ENCODE data around the gene OLFM2. TPM values are rescaled to one million over a fixed set of nuclear protein-coding genes. Genes with fewer than 3 reads are reported as not detected.

The OLFM2 gene
- total and polyA plus RNA-seq, 9 of the 15 experiments (the other 6 are each of a cell fraction or from before 2014, with no cell fraction given) = 0.10 to 0.33 (median 0.23) TPM; not detected in 4

GRCh38 chr19:9819596-9819909 lies 116.8 kb downstream of the OLFM2 start (continued):
- TF ChIP-seq NRF1 (conservative IDR thresholded peaks at IDR 0.05 in 1 of 2, IDR thresholded peaks at IDR 0.05 in 1 of 2) = no peak
- TF ChIP-seq CBX3 (IDR thresholded peaks at IDR 0.05; ENCODE audit: borderline replicate concordance in 1 of 2, low read length in 2 of 2) = peak in 1 of 2 experiments; percentile 42; a peak in 1 of 3 replicates
- no peak for TF ChIP-seq CBFA2T2 (conservative IDR thresholded peaks at IDR 0.05)
- TF ChIP-seq RBM15 (IDR thresholded peaks at IDR 0.05; ENCODE audit: insufficient read depth, low read length) = no peak
- TF ChIP-seq KLF10 (CRISPR knock-in tag; IDR thresholded peaks at IDR 0.05) = no peak
- TF ChIP-seq CREBBP (IDR thresholded peaks at IDR 0.05; ENCODE audit: low read depth, low read length) = no peak
- no peak for TF ChIP-seq SREBF1 (IDR thresholded peaks at IDR 0.05; ENCODE audit: borderline replicate concordance, low read depth, low read length)
- TF ChIP-seq SIX5 (IDR thresholded peaks at IDR 0.05; ENCODE audit: borderline replicate concordance in 1 of 2, insufficient read depth in 1 of 2, low read depth in 1 of 2, low read length in 2 of 2) = no peak
- TF ChIP-seq TAL1 (IDR thresholded peaks at IDR 0.05) = no peak
- no peak for TF ChIP-seq MCM3 (IDR thresholded peaks at IDR 0.05)
- no peak for TF ChIP-seq GTF2A2 (tag; IDR thresholded peaks at IDR 0.05)
- no peak for TF ChIP-seq ESRRA (IDR thresholded peaks at IDR 0.05; ENCODE audit: borderline replicate concordance, low read depth)
- no peak for TF ChIP-seq ZNF77 (CRISPR knock-in tag; IDR thresholded peaks at IDR 0.05)
- no peak for TF ChIP-seq MIER1 (IDR thresholded peaks at IDR 0.05; ENCODE audit: low read depth)
- no peak for TF ChIP-seq SMAD2 (IDR thresholded peaks at IDR 0.05; ENCODE audit: low read depth, low read length)
- TF ChIP-seq ZNF354B (CRISPR knock-in tag; IDR thresholded peaks at IDR 0.05) = no peak
- no peak for TF ChIP-seq RUNX1 (IDR thresholded peaks at IDR 0.05; ENCODE audit: low read depth)
- no peak for TF ChIP-seq TSC22D4 (tag; IDR thresholded peaks at IDR 0.05)
- no peak for TF ChIP-seq ZC3H8 (IDR thresholded peaks at IDR 0.05)
- no peak for TF ChIP-seq POLR3A (IDR thresholded peaks at IDR 0.05; ENCODE audit: borderline replicate concordance, extremely low read depth, insufficient read depth, insufficient read length)
- TF ChIP-seq CHD2 (IDR thresholded peaks at IDR 0.05; ENCODE audit: low read depth, low read length) = no peak
- TF ChIP-seq ZFPM2 (CRISPR knock-in tag; IDR thresholded peaks at IDR 0.05) = no peak
- no peak for TF ChIP-seq PRMT5 (CRISPR knock-in tag; IDR thresholded peaks at IDR 0.05)
- no peak for TF ChIP-seq NR0B1 (IDR thresholded peaks at IDR 0.05; ENCODE audit: partially characterized antibody)
- no peak for TF ChIP-seq SP2 (IDR thresholded peaks at IDR 0.05; ENCODE audit: extremely low read depth, low read depth, low read length, poor library complexity, severe bottlenecking)
- no peak for TF ChIP-seq U2AF1 (optimal IDR thresholded peaks at IDR 0.05; ENCODE audit: low read depth, low read length)
- TF ChIP-seq JUND (IDR thresholded peaks at IDR 0.05; ENCODE audit: borderline replicate concordance, low read depth, low read length) = 0 out of 2 replicates have a peak, but pooled peaks have one; percentile 22
- TF ChIP-seq JUND (tag; IDR thresholded peaks at IDR 0.05; ENCODE audit: borderline replicate concordance, low read depth, low read length) = no peak
- no peak for TF ChIP-seq TAF7 (tag; IDR thresholded peaks at IDR 0.05)
- no peak for TF ChIP-seq ZNF518B (CRISPR knock-in tag; IDR thresholded peaks at IDR 0.05)
